K562 (cell line): ENCODE data around the gene MIER2. TPM values are rescaled to one million over a fixed set of nuclear protein-coding genes. Genes with fewer than 3 reads are reported as not detected.
"Not testable (repeated sequence)": the region's sequence is repeated elsewhere in the genome, so short reads cannot be mapped to it uniquely, and the experiment has no call there.

Source experiments
- ATAC-seq: fragments of 200-7000 bp; cut with Tn5 transposase; 3 replicates; pipeline ENCODE4 v1.9.1; 2020; ENCODE audit warnings: moderate library complexity
- BruUV-seq: library from RNA; stranded (reverse); fragments of 400-500 nt; replicated peaks from 2 replicates; lab custom pipeline; 2021; lab: Mats Ljungman, UMichigan
- CTCF ChIA-PET: fragments of 300-600 bp; formaldehyde crosslinking; extraction: SDS; loops from one replicate; lab custom pipeline; 2021; ENCODE audit warnings: low intra/inter-chr PET ratio; lab: Yijun Ruan, JAX
- POLR2A ChIA-PET: fragments of 300-600, 350-650 bp; sonication (Branson Sonifier 250); formaldehyde crosslinking; extraction: SDS; loops from one replicate; lab custom pipeline; 2021; ENCODE audit warnings: antibody characterized with exemption, inconsistent platforms; lab: Yijun Ruan, JAX
- DNase-seq, 4 experiments: peaks; one replicate each; pipeline versions ENCODE4 v3.0.0 to v3.0.0-alpha.2; 2011 to 2018; ENCODE audit warnings: low spot score in 3 of 4, mixed read lengths in 3 of 4; ENCODE audit errors: extremely low read depth in 1 of 4
- FAIRE-seq: peaks from 2 replicates; lab custom pipeline; 2011; peaks lifted over from hg19 to GRCh38; lab: Jason Lieb, UNC
- H2AFZ ChIP-seq: 2 replicates; pipeline ENCODE4 v1.6.0; 2011; ENCODE audit warnings: low read depth, low read length, control low read depth, inconsistent platforms
- H3K27ac ChIP-seq: fragments of 200-600 bp; 3 replicates; pipeline ENCODE4 v1.8.0; 2011; ENCODE audit warnings: low read depth, mild to moderate bottlenecking, control low read depth, inconsistent platforms, low read length, moderate library complexity, mixed read lengths; ENCODE audit errors: extremely low read depth
- H3K27me3 ChIP-seq, 2 experiments: fragments of 300-600 bp in 1 of 2; 2 replicates in 1 of 2; 3 replicates in 1 of 2; pipeline versions ENCODE4 v1.6.0 to v1.8.0; 2011; ENCODE audit warnings: inconsistent platforms in 2 of 2, low read length in 2 of 2, mild to moderate bottlenecking in 1 of 2, mixed read lengths in 1 of 2, moderate library complexity in 1 of 2; ENCODE audit not compliant: control insufficient read depth in 2 of 2, insufficient read depth in 2 of 2
- H3K36me3 ChIP-seq: fragments of 300-600 bp; 3 replicates; pipeline ENCODE4 v1.8.0; 2011; ENCODE audit warnings: mild to moderate bottlenecking, low read length, inconsistent platforms; ENCODE audit not compliant: control insufficient read depth, insufficient read depth
- H3K4me1 ChIP-seq, 2 experiments: fragments of 200-600 bp in 1 of 2; replicated peaks in 1 of 2; 2 replicates in 1 of 2; 3 replicates in 1 of 2; pipeline versions ENCODE4 v1.5.1 to v1.8.0; 2011; ENCODE audit warnings: inconsistent platforms in 2 of 2, low read length in 2 of 2, mild to moderate bottlenecking in 1 of 2, mixed read lengths in 1 of 2, moderate library complexity in 1 of 2; ENCODE audit not compliant: control insufficient read depth in 2 of 2, insufficient read depth in 2 of 2
- H3K4me2 ChIP-seq: 2 replicates; pipeline ENCODE4 v1.6.1; 2011; ENCODE audit warnings: low read length, control low read depth, inconsistent platforms, mixed read lengths; ENCODE audit not compliant: insufficient read depth
- H3K4me3 ChIP-seq: fragments of 200-600 bp; sonication (generic), shearing (Covaris generic); 2 replicates; pipeline ENCODE4 v1.5.1; 2016; ENCODE audit warnings: control low read depth, inconsistent platforms
- H3K79me2 ChIP-seq: fragments of 200-600 bp; 3 replicates; pipeline ENCODE4 v1.8.0; 2011; ENCODE audit warnings: low read length, inconsistent platforms; ENCODE audit not compliant: control insufficient read depth, insufficient read depth
- H3K9ac ChIP-seq, 2 experiments: 2 replicates each; pipeline versions ENCODE4 v1.6.0 to v1.6.1; 2011; ENCODE audit warnings: low read depth in 2 of 2, low read length in 2 of 2, control low read depth in 1 of 2, inconsistent platforms in 1 of 2, mild to moderate bottlenecking in 1 of 2, mixed read lengths in 1 of 2; ENCODE audit not compliant: insufficient read depth in 1 of 2
- H3K9me1 ChIP-seq: one replicate; pipeline ENCODE4 v1.6.0; 2011; ENCODE audit warnings: inconsistent platforms, mild to moderate bottlenecking, low read length, moderate library complexity; ENCODE audit not compliant: control insufficient read depth, insufficient read depth
- H3K9me3 ChIP-seq: replicated peaks from 2 replicates; pipeline ENCODE4 v1.5.1; 2011; ENCODE audit warnings: low read depth, low read length, inconsistent platforms; ENCODE audit not compliant: control insufficient read depth, insufficient read depth
- H4K20me1 ChIP-seq: replicated peaks from 2 replicates; pipeline ENCODE4 v1.6.1; 2011; ENCODE audit warnings: low read length, inconsistent platforms, mixed read lengths; ENCODE audit not compliant: control insufficient read depth, insufficient read depth
- CBFA2T2 ChIP-seq: fragments of 450-650 bp; conservative IDR thresholded peaks from 2 replicates; pipeline ENCODE4 v1.6.1; 2017; ENCODE audit warnings: mild to moderate bottlenecking
- CBFA2T3 ChIP-seq: fragments of 450-650 bp; IDR thresholded peaks from 2 replicates; pipeline ENCODE4 v1.6.1; 2017
- MAX ChIP-seq: sonication (generic); formaldehyde crosslinking; IDR thresholded peaks from 2 replicates; pipeline ENCODE4 v1.9.0; 2022; ENCODE audit warnings: mild to moderate bottlenecking, missing genetic modification reagents
- MEIS2 ChIP-seq: fragments of 450-650 bp; IDR thresholded peaks from 2 replicates; pipeline ENCODE4 v1.6.1; 2014; ENCODE audit warnings: mild to moderate bottlenecking; ENCODE audit not compliant: partially characterized antibody
- PKNOX1 ChIP-seq: fragments of 450-650 bp; IDR thresholded peaks from 2 replicates; pipeline ENCODE4 v1.6.1; 2016
- PML ChIP-seq: IDR thresholded peaks from 2 replicates; pipeline ENCODE4 v1.6.1; 2012; ENCODE audit warnings: low read length, inconsistent platforms
- TCF3 ChIP-seq: sonication (generic); formaldehyde crosslinking; IDR thresholded peaks from 2 replicates; pipeline ENCODE4 v1.4.0; 2020; ENCODE audit warnings: mild to moderate bottlenecking, missing genetic modification reagents
- TEAD4 ChIP-seq, 2 experiments: sonication (generic) in 1 of 2; formaldehyde crosslinking in 1 of 2; IDR thresholded peaks; 2 replicates each; pipeline versions ENCODE4 v1.6.1 to v1.8.0; 2012 to 2022; ENCODE audit warnings: borderline replicate concordance in 1 of 2, inconsistent platforms in 1 of 2, low read length in 1 of 2, mild to moderate bottlenecking in 1 of 2, missing genetic modification reagents in 1 of 2
- TFAP4 ChIP-seq: sonication (generic); formaldehyde crosslinking; IDR thresholded peaks from 2 replicates; pipeline ENCODE4 v1.8.0; 2022; ENCODE audit warnings: missing genetic modification reagents, mild to moderate bottlenecking, moderate library complexity, borderline replicate concordance
- ZNF384 ChIP-seq: IDR thresholded peaks from 2 replicates; pipeline ENCODE4 v1.6.1; 2012; ENCODE audit warnings: low read depth, low read length, improper control_type of control experiment
- WGBS: fragments of 100-300 bp; shearing (Covaris generic); methylation state at CpG from one replicate; pipeline ENCODE4 v1.1.6; 2016; ENCODE audit warnings: low coverage, mixed read lengths; ENCODE audit not compliant: insufficient coverage; ENCODE audit errors: missing lambda C conversion rate; 5-methylcytosine and 5-hydroxymethylcytosine counted together
- in situ Hi-C: fragments of 300-500 bp; cut with MboI; formaldehyde crosslinking; loops from 4 replicates; pipeline ENCODE4 v1.15.0; 2018; ENCODE audit warnings: inconsistent platforms, mixed read lengths
- intact Hi-C: fragments of 100-400 bp; cut with micrococcal nuclease; formaldehyde crosslinking; loops from 2 replicates; pipeline ENCODE4 v1.14.2; 2022
- polyA plus RNA-seq, 8 experiments: library from polyadenylated mRNA; depleted of rRNA in 4 of 8; stranded (reverse) in 5 of 8; unstranded in 3 of 8; fragments of >200 nt; fragmentation: Nextera tagmentation in 2 of 8; fragmentation: Illumina TruSeq in 1 of 8; extraction: Ambion mirVana in 2 of 8; extraction: Trizol in 1 of 8; gene quantifications; 2 replicates each; pipeline versions ENCODE4 v1.2.1 to v1.2.3, GENCODE V29; 2011 to 2014; ENCODE audit warnings: inconsistent platforms in 1 of 8, missing spikeins in 1 of 8
- total RNA-seq, 7 experiments: library from RNA; depleted of rRNA in 6 of 7; stranded (reverse); fragments of >200 nt in 6 of 7; fragmentation: Illumina TruSeq in 2 of 7; extraction: Trizol in 2 of 7; gene quantifications; 2 replicates each; pipeline versions ENCODE4 v1.2.1 to v1.2.3, GENCODE V29; 2011 to 2021; ENCODE audit warnings: low replicate concordance in 1 of 7

Gene MIER2
- total and polyA plus RNA-seq, 9 of the 15 experiments (the other 6 are each of a cell fraction or from before 2014, with no cell fraction given): 0.46 to 34.7 (median 15.6) TPM

GRCh38 chr19:381901-382300 lies 37.3 kb upstream of the MIER2 start:
- 0% methylated on average over 8 of the region's 11 CpGs for WGBS
- H3K79me2 ChIP-seq, BruUV-seq, DNase-seq, in situ Hi-C loops, H3K9me1 ChIP-seq, H3K27ac ChIP-seq, CTCF ChIA-PET, ATAC-seq, H3K9me3 ChIP-seq, H4K20me1 ChIP-seq, H3K36me3 ChIP-seq, H3K4me2 ChIP-seq, FAIRE-seq, POLR2A ChIA-PET, H2AFZ ChIP-seq, intact Hi-C loops, H3K4me3 ChIP-seq, H3K9ac ChIP-seq: not testable (repeated sequence)
- peak; percentile 22; the same call in 1 of the 2 replicates for TF ChIP-seq TFAP4 (CRISPR knock-in tag)
- peak; percentile 23; the same call in 1 of the 2 replicates for TF ChIP-seq CBFA2T2
- H3K27me3 ChIP-seq: peaks cover 14 to 37% of the 10 kb centered on the region in 2 experiments; a peak in 4 of 5 replicates
- peaks cover 5 to 30% of the 10 kb centered on the region in 2 experiments; a peak in 4 of 5 replicates for H3K4me1 ChIP-seq

- H3K27ac ChIP-seq; ATAC-seq; H3K36me3 ChIP-seq; H4K20me1 ChIP-seq; FAIRE-seq; H3K4me2 ChIP-seq; H3K4me3 ChIP-seq; CTCF ChIA-PET; H2AFZ ChIP-seq; H3K9me3 ChIP-seq; intact Hi-C loops; H3K9me1 ChIP-seq; H3K9ac ChIP-seq; BruUV-seq; in situ Hi-C loops; H3K79me2 ChIP-seq; TF ChIP-seq TEAD4 (CRISPR knock-in tag; IDR thresholded peaks at IDR 0.05; ENCODE audit: borderline replicate concordance): not testable (repeated sequence)
- peak in 1 of 4 experiments; percentile 45 for DNase-seq
- H3K27me3 ChIP-seq: peaks cover 16 to 43% of the 10 kb centered on the region in 2 experiments; a peak in 4 of 5 replicates
- POLR2A ChIA-PET: interaction anchor here (0.8 to 1.7 kb wide), 2 partner anchors 9 to 11 kb away, joined by 3 to 4 read pairs; no protein-coding TSS in a partner anchor
- 0% methylated on average over 6 of the region's 17 CpGs for WGBS
- peaks cover 5 to 33% of the 10 kb centered on the region in 2 experiments; a peak in 4 of 5 replicates for H3K4me1 ChIP-seq
- 0 out of 2 replicates have a peak, but pooled peaks have one; percentile 28 for TF ChIP-seq PKNOX1
- TF ChIP-seq TCF3 (CRISPR knock-in tag): peak; percentile 71
- TF ChIP-seq MEIS2: peak; percentile 23
- TF ChIP-seq TFAP4 (CRISPR knock-in tag): peak; percentile 72; the same call in 1 of the 2 replicates
- TF ChIP-seq CBFA2T3: peak; percentile 74
- peak; percentile 38; the same call in 1 of the 2 replicates for TF ChIP-seq PML
- peak; percentile 46; the same call in 1 of the 2 replicates for TF ChIP-seq TEAD4 (IDR thresholded peaks at IDR 0.05; ENCODE audit: low read length)
- 0 out of 2 replicates have a peak, but pooled peaks have one; percentile 43 for TF ChIP-seq MAX (CRISPR knock-in tag)
- peak; percentile 70 for TF ChIP-seq ZNF384
- peak; percentile 68 for TF ChIP-seq CBFA2T2
Measured at GRCh38 chr19:380618-381219, 36.1 kb upstream of the MIER2 start.
